Stimulated activated CD4-positive, alpha-beta T cell treated with anti-CD3 and anti-CD28 coated beads, Interleukin-2, amount 100 ng/mL, for 24 hours (primary cell): Measurements from ENCODE around the gene MEIS3.
"Not testable (repeated sequence)": the region's sequence is repeated elsewhere in the genome, so short reads cannot be mapped to it uniquely, and the experiment has no call there.

Experiments used
- DNase-seq, 2 donors: peaks; one replicate each; pipeline ENCODE4 v3.0.0-alpha.2; 2020

Gene MEIS3

DNA sequence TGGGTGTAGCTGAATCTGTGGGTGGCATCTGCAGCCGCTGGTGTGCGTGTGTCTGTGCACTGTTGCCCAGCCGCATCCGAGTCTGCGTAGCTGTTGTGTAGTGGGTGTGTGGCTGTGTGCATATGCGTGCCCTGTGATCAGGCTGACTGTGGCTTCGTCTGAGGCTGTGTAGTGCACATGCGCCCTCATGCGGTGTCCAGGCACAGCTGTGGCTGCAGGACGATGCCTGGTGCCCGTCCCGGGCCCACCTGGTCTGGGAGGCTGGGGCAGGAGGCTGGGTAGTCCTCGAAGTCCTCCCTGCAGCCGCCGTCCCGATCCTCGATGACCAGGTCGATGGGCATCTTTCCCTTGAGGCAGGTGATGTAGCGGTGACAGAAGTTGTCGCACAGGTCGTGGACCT, 4.9 kb downstream of the MEIS3 start:
- DNase-seq: no peak

DNA sequence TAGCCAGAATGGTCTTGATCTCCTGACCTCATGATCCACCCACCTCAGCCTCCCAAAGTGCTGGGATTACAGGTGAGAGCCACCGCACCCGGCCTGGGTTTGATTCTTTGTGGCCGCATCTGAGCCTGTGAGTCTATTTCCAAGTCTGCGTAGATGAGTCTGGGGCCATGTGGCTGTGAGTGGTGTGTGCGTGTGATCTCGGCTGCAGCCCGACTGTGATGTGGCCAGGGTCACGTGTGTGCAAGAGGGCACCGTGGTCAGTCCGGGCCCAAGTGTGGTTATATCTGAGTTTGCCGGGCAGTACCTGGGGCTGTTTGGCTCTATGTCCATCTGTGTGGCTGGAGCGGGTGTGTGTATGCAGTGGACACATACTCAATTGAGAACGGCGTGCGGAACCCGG, 5.4 kb downstream of the MEIS3 start:
- DNase-seq: no peak

GRCh38 chr19:47411696-47412095, 7.6 kb downstream of the MEIS3 start:
- not testable (repeated sequence) for DNase-seq

DNA sequence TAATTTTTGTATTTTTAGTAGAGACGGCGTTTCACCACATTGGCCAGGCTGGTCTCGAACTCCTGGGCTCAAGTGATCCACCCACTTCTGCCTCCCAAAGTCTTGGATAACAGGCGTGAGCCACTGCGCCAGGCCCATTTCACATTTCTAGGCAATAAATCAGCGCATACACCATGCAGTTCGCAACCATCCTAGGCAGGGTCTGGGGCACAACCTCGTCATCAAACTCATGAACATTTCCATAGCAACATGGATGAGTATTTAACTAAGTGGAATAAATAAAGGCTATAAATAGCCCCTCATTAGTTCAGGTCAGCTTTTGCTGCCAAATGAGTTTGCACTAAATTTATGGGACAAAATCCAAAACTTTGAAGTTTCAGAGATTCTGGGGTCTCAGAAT, 8.2 kb downstream of the MEIS3 start:
- no peak for DNase-seq

DNA sequence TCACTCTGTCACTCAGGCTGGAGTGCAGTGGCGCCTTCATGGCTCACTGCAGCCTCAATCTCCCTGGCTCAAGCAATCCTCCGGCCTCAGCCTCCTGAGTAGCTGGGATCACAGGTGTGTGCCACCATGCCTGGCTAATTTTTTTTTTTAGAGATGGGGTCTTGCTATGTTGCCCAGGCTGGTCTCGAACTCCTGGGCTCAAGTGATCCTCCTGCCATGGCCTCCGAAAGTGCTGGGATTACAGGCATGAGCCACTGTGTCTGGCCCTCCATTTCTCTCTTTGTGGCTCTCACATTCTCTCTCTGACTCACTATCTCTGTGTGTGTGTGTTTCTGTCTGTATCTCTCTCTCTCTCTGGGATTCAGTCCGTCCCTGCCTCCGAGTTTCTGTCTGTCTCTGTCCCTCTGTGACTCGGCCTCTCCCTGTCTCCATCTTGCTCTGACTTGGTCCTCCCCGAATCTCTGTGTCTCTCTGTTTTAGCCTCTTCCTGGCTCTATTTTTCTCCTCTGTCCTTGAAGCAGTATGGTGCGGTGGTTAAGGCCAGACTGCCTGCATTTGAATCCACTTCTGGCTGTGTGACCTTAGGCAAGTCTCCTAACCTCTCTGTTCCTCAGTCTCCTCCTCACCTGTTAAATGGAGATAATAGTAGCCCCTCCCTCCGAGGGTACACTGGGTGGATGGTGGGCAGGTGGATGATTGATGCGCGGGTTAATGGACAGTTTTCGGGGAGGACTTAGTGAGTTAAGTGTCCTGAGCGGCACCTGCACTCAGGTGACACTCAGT, 11.0 kb downstream of the MEIS3 start:
- DNase-seq: no peak

GRCh38 chr19:47407417-47407774, 11.9 kb downstream of the MEIS3 start:
- no peak for DNase-seq

DNA sequence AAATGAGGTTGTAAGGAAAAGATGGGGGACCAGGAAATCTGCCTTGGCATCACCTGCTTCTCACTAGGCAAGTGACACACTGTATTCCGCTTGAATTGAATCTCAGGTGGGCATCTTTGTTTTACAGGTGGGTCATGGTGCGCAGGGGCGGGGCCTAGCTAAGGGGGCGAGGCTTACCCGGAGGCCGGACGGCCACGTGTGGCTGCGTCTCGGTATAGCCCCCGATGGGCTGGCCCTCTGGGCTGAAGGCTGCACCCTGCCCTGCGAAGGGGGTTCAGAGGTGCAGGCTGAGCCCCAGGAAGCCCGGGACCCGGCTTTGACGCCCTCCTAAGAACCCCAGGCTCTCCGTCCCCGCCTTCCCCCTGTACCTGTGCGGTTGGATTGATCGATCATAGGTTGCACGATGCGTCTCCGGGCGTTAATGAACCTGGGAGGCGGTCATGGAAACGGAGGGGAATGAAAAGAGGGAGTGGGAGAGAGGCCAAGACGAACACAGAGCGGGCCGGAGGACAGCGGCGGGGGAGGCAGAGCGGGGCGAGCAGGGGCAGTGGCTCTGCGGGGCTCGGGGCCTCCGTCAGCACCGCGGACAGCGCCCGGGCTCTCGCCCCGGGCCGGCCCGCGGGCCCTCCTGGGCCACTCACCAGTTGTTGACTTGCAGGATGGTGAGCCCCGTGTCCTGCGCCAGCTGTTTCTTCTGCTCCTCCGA, 12.5 kb downstream of the MEIS3 start:
- DNase-seq: no peak

- no peak for DNase-seq
Measured at GRCh38 chr19:47405854-47406417, 13.4 kb downstream of the MEIS3 start.

DNA sequence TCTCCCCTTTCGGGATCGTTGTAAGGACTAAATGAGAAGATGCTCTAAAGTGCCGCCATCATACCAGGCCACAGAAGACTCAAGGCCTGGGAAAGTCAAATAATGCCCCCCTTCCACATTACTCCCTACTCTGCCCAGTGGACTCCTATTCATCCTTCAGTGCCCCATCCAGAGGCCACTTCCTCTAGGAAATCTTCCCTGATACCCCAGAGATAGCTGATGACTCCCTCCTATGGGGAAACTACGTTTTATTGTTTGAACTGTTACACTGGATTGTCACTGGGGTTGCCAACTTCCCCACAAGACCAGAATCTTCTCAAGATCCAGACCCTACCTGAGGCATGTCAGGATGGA, 14.2 kb downstream of the MEIS3 start:
- DNase-seq: no peak

GRCh38 chr19:47404334-47405196, 14.8 kb downstream of the MEIS3 start:
- DNase-seq: no peak

GRCh38 chr19:47402504-47402903, 16.8 kb downstream of the MEIS3 start:
- DNase-seq: no peak

DNA sequence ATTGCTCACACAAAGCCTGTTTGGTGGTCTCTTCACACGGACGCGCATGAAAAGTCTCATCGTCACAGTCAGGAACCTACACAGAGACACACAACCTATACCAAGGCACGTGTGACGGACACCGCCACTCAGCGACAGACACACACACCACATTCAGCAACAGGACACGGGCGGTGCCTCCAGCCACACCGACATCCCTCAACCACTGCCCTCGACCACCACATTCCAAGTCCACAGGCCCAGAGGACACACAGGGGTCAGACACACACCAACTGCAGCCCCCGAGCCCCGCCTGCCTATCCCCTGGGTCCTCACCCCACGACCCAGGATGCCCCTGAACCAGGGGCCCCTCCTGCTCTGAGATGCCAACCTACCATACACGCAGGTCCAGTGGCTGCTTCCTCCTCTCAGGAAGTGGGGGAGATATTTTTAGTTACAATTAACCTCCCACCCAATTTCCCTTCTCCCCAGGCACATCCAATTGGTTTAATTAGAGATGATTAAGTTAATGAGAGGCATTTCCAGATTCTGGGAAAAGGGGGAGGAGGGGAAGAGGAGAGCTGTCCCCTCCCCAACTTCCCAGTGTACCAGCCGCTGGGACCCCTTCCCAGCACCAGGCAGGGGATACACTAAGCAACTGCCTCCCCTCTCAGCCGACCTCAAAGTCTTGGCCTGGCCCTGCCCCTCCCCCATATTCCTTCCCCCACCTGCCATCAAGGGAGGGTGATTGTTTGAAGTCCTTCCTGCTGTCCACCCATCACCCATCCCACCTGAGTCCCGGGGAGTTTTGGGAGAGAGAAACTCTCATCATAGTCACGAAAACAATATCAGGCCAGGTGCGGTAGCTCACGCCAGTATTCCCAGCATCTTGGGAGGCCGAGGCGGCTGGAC, 20.4 kb downstream of the MEIS3 start:
- DNase-seq: no peak

GRCh38 chr19:47391510-47392223, 27.7 kb downstream of the MEIS3 start:
- peak; percentile 89 to 92 for DNase-seq

GRCh38 chr19:47390533-47391488, 28.5 kb downstream of the MEIS3 start:
- no peak for DNase-seq

- DNase-seq: no peak
Measured at GRCh38 chr19:47389150-47389556, 30.2 kb downstream of the MEIS3 start.

DNA sequence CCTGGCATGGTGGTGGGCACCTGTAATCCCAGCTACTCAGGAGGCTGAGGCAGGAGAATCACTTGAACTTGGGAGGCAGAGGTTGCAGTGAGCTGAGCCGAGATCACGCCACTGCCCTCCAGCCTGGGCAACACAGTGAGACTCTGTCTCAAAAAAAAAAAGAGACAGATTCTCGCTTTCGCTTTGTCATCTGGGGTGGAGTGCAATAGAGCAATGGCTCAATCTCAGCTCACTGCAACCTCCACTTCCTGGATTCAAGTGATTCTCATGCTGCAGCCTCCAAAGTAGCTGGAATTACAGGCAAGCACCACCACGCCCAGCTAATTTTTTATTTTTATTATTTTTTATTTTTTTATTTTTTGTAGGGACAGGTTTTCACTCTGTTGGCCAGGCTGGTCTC, 30.6 kb downstream of the MEIS3 start:
- DNase-seq: not testable (repeated sequence)

DNA sequence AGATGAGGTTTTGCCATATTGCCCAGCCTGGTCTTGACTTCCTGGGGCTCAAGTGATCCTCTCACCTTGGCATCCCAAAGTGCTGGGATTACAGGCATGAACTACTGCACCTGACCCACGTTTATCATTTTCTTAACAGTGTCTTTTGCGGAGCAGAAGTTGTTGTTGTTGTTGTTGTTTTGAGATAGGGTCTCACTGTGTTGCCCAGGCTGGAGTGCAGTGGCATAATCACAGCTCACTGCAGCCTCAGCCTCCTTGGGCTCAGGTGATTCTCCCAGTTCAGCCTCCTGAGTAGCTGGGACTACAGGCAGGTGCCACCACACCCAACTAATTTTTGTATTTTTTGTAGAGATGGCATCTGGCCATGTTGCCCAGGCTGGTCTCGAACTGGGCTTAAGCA, 31.7 kb downstream of the MEIS3 start:
- not testable (repeated sequence) for DNase-seq

GRCh38 chr19:47386582-47386981, 32.7 kb downstream of the MEIS3 start:
- not testable (repeated sequence) for DNase-seq

- not testable (repeated sequence) for DNase-seq
Measured at GRCh38 chr19:47384533-47384932, 34.8 kb downstream of the MEIS3 start.

DNA sequence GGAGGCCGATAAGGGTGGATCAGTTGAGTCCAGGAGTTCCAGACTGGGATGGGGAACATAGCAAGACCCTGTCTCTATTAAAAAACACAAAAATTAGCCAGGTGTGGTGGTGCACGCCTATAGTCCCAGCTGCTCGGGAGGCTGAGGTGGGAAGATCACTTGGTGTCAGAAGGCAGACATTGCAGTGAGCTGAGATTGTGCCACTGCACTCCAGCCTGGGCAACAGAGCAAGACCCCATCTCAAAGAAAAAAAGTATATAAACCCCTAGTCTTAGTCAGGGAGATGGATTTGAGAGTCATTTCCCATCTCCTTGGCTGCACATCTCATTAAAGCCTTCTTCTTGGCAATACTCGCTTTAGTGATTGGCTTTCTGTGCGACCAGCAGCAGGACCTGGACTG, 35.4 kb downstream of the MEIS3 start:
- DNase-seq: not testable (repeated sequence)
